ENCODE data around the gene DYNLT4. TPM values are rescaled to one million over a fixed set of nuclear protein-coding genes. Genes with fewer than 3 reads are reported as not detected.

Gene DYNLT4
- total RNA-seq, 3 donors from 2014 or later (not counting 1 experiment from before 2014, with no cell fraction given): 0.96 to 1.2 TPM; not detected in 1

GRCh38 chr1:44792736-44793502 is 14.2 kb downstream of the DYNLT4 start:
- Histone ChIP-seq H3K27me3 (ENCODE audit: control insufficient read depth, insufficient read depth, low read length) (no peaks in the 10 kb centered on the region), H3K4me1 (ENCODE audit: control insufficient read depth, insufficient read depth, low read length) (no peaks in the 10 kb centered on the region), H3K4me3 (ENCODE audit: low read length) (no peak overlapping the region), H3K27ac (ENCODE audit: low read length) (no peak overlapping the region), H3K36me3 (ENCODE audit: control insufficient read depth, insufficient read depth, low read length) (no peaks in the 10 kb centered on the region), H3K9me3 (ENCODE audit: control insufficient read depth, insufficient read depth, low read length) (no peaks in the 10 kb centered on the region)
- Mint-ChIP-seq H3K4me3 (no peak overlapping the region), H3K9me3 (no peaks in the 10 kb centered on the region), H3K27me3 (ENCODE audit: low read depth in 2 of 2) (no peaks in the 10 kb centered on the region), H3K4me1 (peaks cover 0 to 5% of the 10 kb centered on the region in 2 donors), H3K27ac (no peak overlapping the region), H3K36me3 (no peaks in the 10 kb centered on the region)
- no peak for ATAC-seq
- TF ChIP-seq CTCF (IDR thresholded peaks at IDR 0.05): no peak
- DNase-seq: no peak
- WGBS (ENCODE audit: insufficient coverage): 93% methylated on average over 9 of the region's 9 CpGs
- intact Hi-C loops (cut with micrococcal nuclease): no loop called here

- intact Hi-C loops (cut with micrococcal nuclease): no loop called here
- Histone ChIP-seq H3K36me3 (ENCODE audit: control insufficient read depth, insufficient read depth, low read length) (no peaks in the 10 kb centered on the region), H3K4me1 (ENCODE audit: control insufficient read depth, insufficient read depth, low read length) (peaks cover 7% of the 10 kb centered on the region), H3K27ac (ENCODE audit: low read length) (no peak overlapping the region), H3K4me3 (ENCODE audit: low read length) (no peak overlapping the region), H3K9me3 (ENCODE audit: control insufficient read depth, insufficient read depth, low read length) (no peaks in the 10 kb centered on the region), H3K27me3 (ENCODE audit: control insufficient read depth, insufficient read depth, low read length) (no peaks in the 10 kb centered on the region)
- Mint-ChIP-seq H3K4me1 (peaks cover 0 to 10% of the 10 kb centered on the region in 2 donors), H3K4me3 (no peak overlapping the region), H3K36me3 (no peaks in the 10 kb centered on the region), H3K27ac (no peak overlapping the region), H3K27me3 (ENCODE audit: low read depth in 2 of 2) (no peaks in the 10 kb centered on the region), H3K9me3 (no peaks in the 10 kb centered on the region)
- WGBS (ENCODE audit: insufficient coverage): 74% methylated on average over 7 of the region's 7 CpGs
- DNase-seq (no peak), ATAC-seq (no peak)
- no peak for TF ChIP-seq CTCF (IDR thresholded peaks at IDR 0.05)
These were observed 16.0 kb downstream of the DYNLT4 start for GRCh38 chr1:44790968-44791801.

- no peak for TF ChIP-seq CTCF (IDR thresholded peaks at IDR 0.05)
- 89% methylated on average over 9 of the region's 9 CpGs for WGBS (ENCODE audit: insufficient coverage)
- no peaks in the 10 kb centered on the region for H3K36me3 Mint-ChIP-seq
These were observed 18.9 kb downstream of the DYNLT4 start, which contains the start of gene BEST4 for GRCh38 chr1:44788120-44788860. BEST4 (minus strand) TSS chr1:44788170; CDS start chr1:44787705, 465 bp downstream.

More at GRCh38 chr1:44788120-44788860, 18.9 kb downstream of the DYNLT4 start, which contains the start of gene BEST4:
- Mint-ChIP-seq H3K27ac (no peak within 1 kb of the TSS), H3K9me3 (no peaks in the 10 kb centered on the region), H3K4me3 (no peak within 1 kb of the TSS), H3K27me3 (ENCODE audit: low read depth in 2 of 2) (no peaks in the 10 kb centered on the region), H3K4me1 (peaks cover 21 to 25% of the 10 kb centered on the region in 2 donors)
- Histone ChIP-seq H3K27ac (ENCODE audit: low read length) (no peak within 1 kb of the TSS), H3K4me1 (ENCODE audit: control insufficient read depth, insufficient read depth, low read length) (peaks cover 31% of the 10 kb centered on the region), H3K4me3 (ENCODE audit: low read length) (no peak within 1 kb of the TSS), H3K36me3 (ENCODE audit: control insufficient read depth, insufficient read depth, low read length) (no peaks in the 10 kb centered on the region), H3K9me3 (ENCODE audit: control insufficient read depth, insufficient read depth, low read length) (no peaks in the 10 kb centered on the region), H3K27me3 (ENCODE audit: control insufficient read depth, insufficient read depth, low read length) (no peaks in the 10 kb centered on the region)
- intact Hi-C loops (cut with micrococcal nuclease): loop anchor here (5.0 kb wide), 1 partner anchor 49 kb away; no protein-coding TSS in a partner anchor
- DNase-seq: no peak
- ATAC-seq: no peak

Measured in natural killer cell (primary cell).